Small intestine (tissue), 7 donors: ENCODE results near the gene MTG2. TPM values are rescaled to one million over a fixed set of nuclear protein-coding genes. Genes with fewer than 3 reads are reported as not detected.

Source experiments
- DNase-seq, 2 donors: peaks; one replicate each; pipeline versions ENCODE4 v3.0.0 to v3.0.0-alpha.2; 2013
- FAIRE-seq: peaks from 2 replicates; lab custom pipeline; 2012; peaks lifted over from hg19 to GRCh38; lab: Jason Lieb, UNC
- H3K27ac ChIP-seq, 3 donors: one replicate each; pipeline ENCODE4 v1.5.1; 2013; ENCODE audit warnings: low read length in 2 of 3, mild to moderate bottlenecking in 2 of 3, control low read depth in 1 of 3, inconsistent platforms in 1 of 3, low read depth in 1 of 3, moderate library complexity in 1 of 3
- H3K27me3 ChIP-seq, 3 donors: one replicate each; pipeline ENCODE4 v1.6.1; 2013; ENCODE audit warnings: low read length in 3 of 3, inconsistent platforms in 1 of 3; ENCODE audit not compliant: control insufficient read depth in 3 of 3, insufficient read depth in 3 of 3
- H3K36me3 ChIP-seq, 3 donors: one replicate each; pipeline ENCODE4 v1.6.1; 2013; ENCODE audit warnings: low read length in 3 of 3, inconsistent platforms in 1 of 3, low read depth in 1 of 3, mild to moderate bottlenecking in 1 of 3, moderate library complexity in 1 of 3; ENCODE audit not compliant: control insufficient read depth in 3 of 3, insufficient read depth in 2 of 3
- H3K4me1 ChIP-seq, 3 donors: one replicate each; pipeline ENCODE4 v1.6.1; 2013; ENCODE audit warnings: low read length in 2 of 3, inconsistent platforms in 1 of 3, low read depth in 1 of 3, mild to moderate bottlenecking in 1 of 3, moderate library complexity in 1 of 3; ENCODE audit not compliant: control insufficient read depth in 3 of 3, insufficient read depth in 2 of 3
- H3K4me3 ChIP-seq, 3 donors: one replicate each; pipeline ENCODE4 v1.5.1; 2013; ENCODE audit warnings: low read length in 3 of 3, control low read depth in 1 of 3, inconsistent platforms in 1 of 3, low read depth in 1 of 3, mild to moderate bottlenecking in 1 of 3, moderate library complexity in 1 of 3
- H3K9me3 ChIP-seq, 2 donors: one replicate each; pipeline ENCODE4 v1.6.1; 2013; ENCODE audit warnings: low read depth in 1 of 2, low read length in 1 of 2; ENCODE audit not compliant: control insufficient read depth in 2 of 2, insufficient read depth in 1 of 2
- WGBS, 3 donors: extraction: QIAGEN DNeasy Blood & Tissue Kit; methylation state at CpG; one replicate each; pipeline ENCODE4 v1.1.7; 2013; 5-methylcytosine and 5-hydroxymethylcytosine counted together
- polyA plus RNA-seq, 4 donors: library from polyadenylated mRNA; stranded (reverse) in 3 of 4; unstranded in 1 of 4; fragments of 200-250 nt in 3 of 4; fragments of 120-200 nt in 1 of 4; gene quantifications; one replicate each; pipeline versions ENCODE4 v1.2.1 to v1.2.3, GENCODE V29; 2013
- donor health status: healthy with polysubstance abuse.
- donor health status: control.
- donor health status: control.
- donor health status: Bipolar disorder and iron deficiency.
- donor health status: healthy.

MTG2 gene
- polyA plus RNA-seq, 4 donors, result 24.9 to 39.4 (median 31.5) TPM

GRCh38 chr20:62225026-62225425 is 42.2 kb downstream of the MTG2 start:
- WGBS, 3 donors, result 86 to 91% (median 88%) methylated on average over 13 of the region's 13 CpGs
- no peaks in the 10 kb centered on the region for H3K9me3 ChIP-seq
- peaks cover 0 to 8% (median 0%) of the 10 kb centered on the region in 3 donors for H3K4me1 ChIP-seq
- peaks cover 14 to 36% (median 21%) of the 10 kb centered on the region in 3 donors for H3K27me3 ChIP-seq
- DNase-seq (no peak), FAIRE-seq (no peak)
- H3K36me3 ChIP-seq, result no peaks in the 10 kb centered on the region
- H3K4me3 ChIP-seq, result no peak overlapping the region
- no peak overlapping the region for H3K27ac ChIP-seq

GRCh38 chr20:62225820-62226635 is 43.2 kb downstream of the MTG2 start:
- peaks cover 7 to 29% (median 18%) of the 10 kb centered on the region in 3 donors for H3K27me3 ChIP-seq
- 78 to 86% (median 80%) methylated on average over 17 of the region's 17 CpGs for WGBS, 3 donors
- DNase-seq, result no peak

GRCh38 chr20:62226707-62227590 is 44.1 kb downstream of the MTG2 start:
- no peak overlapping the region for H3K27ac ChIP-seq
- WGBS, 3 donors, result 73 to 78% (median 73%) methylated on average over 24 of the region's 24 CpGs
- FAIRE-seq, result no peak
- H3K27me3 ChIP-seq, result peaks cover 3 to 20% (median 11%) of the 10 kb centered on the region in 3 donors
- H3K4me3 ChIP-seq, result no peak overlapping the region
- no peak for DNase-seq
- no peaks in the 10 kb centered on the region for H3K9me3 ChIP-seq
- no peaks in the 10 kb centered on the region for H3K36me3 ChIP-seq
- H3K4me1 ChIP-seq, result no peaks in the 10 kb centered on the region

More at GRCh38 chr20:62225820-62226635, 43.2 kb downstream of the MTG2 start:
- Histone ChIP-seq H3K27ac (no peak overlapping the region), H3K36me3 (no peaks in the 10 kb centered on the region), H3K4me1 (peaks cover 0 to under 1% (median 0%) of the 10 kb centered on the region in 3 donors), H3K4me3 (no peak overlapping the region), H3K9me3 (no peaks in the 10 kb centered on the region)
- no peak for FAIRE-seq

GRCh38 chr20:62227591-62227976 is 44.8 kb downstream of the MTG2 start:
- Histone ChIP-seq H3K4me3 (no peak overlapping the region), H3K4me1 (no peaks in the 10 kb centered on the region), H3K27ac (no peak overlapping the region), H3K27me3 (peaks cover 0 to 14% (median 5%) of the 10 kb centered on the region in 3 donors), H3K9me3 (no peaks in the 10 kb centered on the region), H3K36me3 (no peaks in the 10 kb centered on the region)
- WGBS, 3 donors, result 37 to 57% (median 56%) methylated on average over 8 to 10 of the region's 10 CpGs
- DNase-seq, result no peak
- FAIRE-seq, result no peak

DNA sequence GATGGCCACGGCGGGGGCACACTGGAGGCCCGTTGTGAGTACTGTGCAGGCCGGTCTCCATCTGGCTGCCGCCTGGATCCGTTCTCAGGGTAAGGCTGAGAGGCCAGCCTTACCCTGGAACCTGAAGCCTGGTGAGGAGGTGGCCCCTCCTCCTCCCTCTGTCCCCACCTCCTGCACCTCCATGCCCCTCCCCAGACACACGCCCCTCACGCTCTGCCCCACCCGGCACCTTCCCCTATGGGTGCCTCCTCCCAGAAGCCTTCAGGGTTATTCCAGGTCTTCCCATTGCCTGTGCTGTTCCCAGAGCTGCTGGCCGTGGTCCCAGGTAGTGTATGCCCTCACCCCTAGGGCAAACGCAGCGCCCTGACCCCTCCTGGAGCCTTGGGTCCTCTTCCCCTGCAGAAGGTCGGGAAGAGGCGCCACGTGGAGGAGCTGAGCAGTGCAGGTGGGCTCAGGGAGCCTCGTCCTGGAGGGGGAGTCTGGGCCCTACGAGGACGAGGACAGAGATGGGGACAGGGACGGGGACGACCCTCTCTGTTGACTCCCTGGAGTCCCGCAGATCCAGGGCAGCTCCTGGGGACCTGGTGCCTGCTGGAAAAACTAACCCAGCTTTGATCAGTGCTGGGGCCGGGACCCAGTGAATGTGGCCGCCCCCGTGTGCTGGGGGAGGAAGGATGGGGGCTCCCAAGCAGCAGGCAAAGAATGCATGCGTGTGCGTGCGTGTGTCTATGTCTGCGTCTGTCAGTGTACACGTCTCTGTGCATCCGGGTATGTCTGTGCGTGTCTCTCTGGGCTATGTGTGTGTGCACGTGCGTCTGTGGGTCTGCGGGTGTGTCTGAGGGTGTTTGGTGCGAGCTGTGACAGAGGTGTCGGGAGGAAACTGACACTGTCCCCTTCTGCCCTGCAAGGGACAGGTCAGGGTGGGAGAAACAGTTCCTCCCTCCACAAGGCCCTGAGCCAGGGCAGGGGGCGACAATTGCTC is 45.4 kb downstream of the MTG2 start:
- no peak overlapping the region for H3K27ac ChIP-seq
- no peak overlapping the region for H3K4me3 ChIP-seq
- H3K27me3 ChIP-seq, result peaks cover 0 to 10% (median 3%) of the 10 kb centered on the region in 3 donors
- H3K4me1 ChIP-seq, result no peaks in the 10 kb centered on the region
- DNase-seq, result peak; percentile 34 to 44
- FAIRE-seq, result no peak
- no peaks in the 10 kb centered on the region for H3K9me3 ChIP-seq
- H3K36me3 ChIP-seq, result no peaks in the 10 kb centered on the region
- WGBS, 3 donors, result 21 to 49% (median 29%) methylated on average over 33 to 37 of the region's 37 CpGs

DNA sequence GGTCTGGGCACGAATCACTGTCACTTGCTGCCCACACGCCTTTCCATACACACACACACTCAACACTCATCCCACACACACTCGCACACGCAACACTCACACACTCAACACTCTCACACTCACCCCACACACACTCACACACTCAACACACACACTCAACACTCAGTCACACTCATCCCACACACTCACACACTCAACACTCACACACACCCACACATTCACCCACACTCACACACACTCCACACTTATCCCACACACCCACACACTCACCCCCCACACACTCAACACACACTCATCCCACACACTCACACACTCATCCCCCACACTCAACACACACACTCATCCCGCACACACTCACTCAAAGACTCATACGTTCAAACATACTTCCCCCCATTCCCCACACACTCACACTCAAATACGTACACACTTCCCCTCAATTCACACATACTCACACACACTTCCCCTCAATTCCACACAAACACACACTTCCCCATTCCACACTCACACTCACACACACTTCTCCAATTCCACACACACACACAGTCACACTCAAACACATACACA is 46.2 kb downstream of the MTG2 start:
- FAIRE-seq, result no peak
- H3K4me1 ChIP-seq, result no peaks in the 10 kb centered on the region
- H3K27ac ChIP-seq, result no peak overlapping the region
- peaks cover 0 to 4% of the 10 kb centered on the region in 2 donors for H3K9me3 ChIP-seq
- whole genome bisulfite sequencing, 3 donors, result 75 to 77% (median 75%) methylated on average over 7 of the region's 7 CpGs
- no peaks in the 10 kb centered on the region for H3K36me3 ChIP-seq
- no peak for DNase-seq
- H3K4me3 ChIP-seq, result no peak overlapping the region
- peaks cover 0 to 4% (median 0%) of the 10 kb centered on the region in 3 donors for H3K27me3 ChIP-seq

DNA sequence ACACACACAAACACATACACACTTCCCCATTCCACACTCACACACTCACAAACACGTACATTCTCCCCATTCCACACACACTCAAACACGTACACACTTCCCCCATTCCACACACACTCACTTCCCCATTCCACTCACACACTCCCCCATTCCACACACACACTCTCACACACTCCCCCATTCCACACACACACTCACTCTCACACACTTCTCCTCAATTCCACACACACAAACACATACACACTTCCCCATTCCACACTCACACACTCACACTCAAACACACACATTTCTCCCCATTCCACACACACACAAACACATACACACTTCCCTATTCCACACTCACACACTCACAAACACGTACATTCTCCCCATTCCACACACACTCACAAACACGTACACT is 46.8 kb downstream of the MTG2 start:
- WGBS, 3 donors, result 62 to 69% (median 62%) methylated on average over 4 of the region's 4 CpGs
- FAIRE-seq, result no peak

More for the DNA sequence above, 46.8 kb downstream of the MTG2 start:
- H3K27me3 ChIP-seq, result peaks cover 0 to 2% (median 0%) of the 10 kb centered on the region in 3 donors
- peaks cover 0 to 4% of the 10 kb centered on the region in 2 donors for H3K9me3 ChIP-seq
- H3K4me3 ChIP-seq, result no peak overlapping the region
- H3K36me3 ChIP-seq, result no peaks in the 10 kb centered on the region
- DNase-seq, result no peak
- no peak overlapping the region for H3K27ac ChIP-seq
- no peaks in the 10 kb centered on the region for H3K4me1 ChIP-seq
